ENCODE data around the gene HSD17B4. TPM values are rescaled to one million over a fixed set of nuclear protein-coding genes. Genes with fewer than 3 reads are reported as not detected.

The HSD17B4 gene
- total and polyA plus RNA-seq, 8 donors = 162 to 413 (median 207) TPM

- TF ChIP-seq CTCF (IDR thresholded peaks at IDR 0.05) = peak in 1 of 2 donors; percentile 13
- intact Hi-C loops (cut with DNase I) = no loop called here
- peak; percentile 53 for ATAC-seq
Observed at GRCh38 chr5:119578937-119579336, 126.6 kb downstream of the HSD17B4 start.

GRCh38 chr5:119582987-119583386, 130.7 kb downstream of the HSD17B4 start:
- intact Hi-C loops (cut with DNase I) = no loop called here
- TF ChIP-seq CTCF (IDR thresholded peaks at IDR 0.05) = no peak

More at GRCh38 chr5:119578937-119579336, 126.6 kb downstream of the HSD17B4 start:
- H3K4me1 ChIP-seq = no peaks in the 10 kb centered on the region
- no peak for DNase-seq
- no peak overlapping the region for H3K4me3 ChIP-seq
- H3K27me3 ChIP-seq = no peaks in the 10 kb centered on the region
- no peaks in the 10 kb centered on the region for H3K9me3 ChIP-seq
- H3K27ac ChIP-seq = no peak overlapping the region
- no peaks in the 10 kb centered on the region for H3K36me3 ChIP-seq

GRCh38 chr5:119583684-119584083, 131.4 kb downstream of the HSD17B4 start:
- no peak overlapping the region for H3K4me3 ChIP-seq
- H3K4me1 ChIP-seq = no peaks in the 10 kb centered on the region
- no peak overlapping the region for H3K27ac ChIP-seq
- intact Hi-C loops (cut with DNase I) = no loop called here
- no peaks in the 10 kb centered on the region for H3K9me3 ChIP-seq
- TF ChIP-seq CTCF (IDR thresholded peaks at IDR 0.05) = no peak
- DNase-seq (no peak), ATAC-seq (no peak)
- H3K27me3 ChIP-seq = no peaks in the 10 kb centered on the region
- H3K36me3 ChIP-seq = no peaks in the 10 kb centered on the region

More at GRCh38 chr5:119582987-119583386, 130.7 kb downstream of the HSD17B4 start:
- Histone ChIP-seq H3K9me3 (no peaks in the 10 kb centered on the region), H3K36me3 (no peaks in the 10 kb centered on the region), H3K27me3 (no peaks in the 10 kb centered on the region), H3K27ac (no peak overlapping the region), H3K4me1 (no peaks in the 10 kb centered on the region), H3K4me3 (no peak overlapping the region)
- ATAC-seq (no peak), DNase-seq (no peak)

Other genes starting within 250 kb of the HSD17B4 start
- gene TNFAIP8, start 96.5 kb upstream of the HSD17B4 start, total RNA-seq = 10 to 100 TPM; 15.6 to 30.1 TPM
- 10 to 100 TPM; 20.9 to 31.6 (median 25.6) TPM for gene TNFAIP8, start 96.5 kb upstream of the HSD17B4 start, polyA plus RNA-seq (ENCODE audit: insufficient read length in 6 of 6)
- gene FAM170A, start 177.1 kb downstream of the HSD17B4 start, total RNA-seq = not detected
- not detected for gene FAM170A, start 177.1 kb downstream of the HSD17B4 start, polyA plus RNA-seq (ENCODE audit: insufficient read length in 6 of 6)

Measured in left lung (tissue), 10 donors.